Esophagus muscularis mucosa (tissue), 4 donors: Measurements from ENCODE around the gene NR2F1-AS1. TPM values are rescaled to one million over a fixed set of nuclear protein-coding genes. Genes with fewer than 3 reads are reported as not detected.

Source experiments
- DNase-seq: peaks from one replicate; pipeline ENCODE4 v3.0.0-alpha.2; 2017; ENCODE audit errors: extremely low spot score
- H3K27ac ChIP-seq, 4 donors: fragments of 200-600 bp; sonication (generic); replicated peaks in 1 of 4; 1 replicate in 3 of 4; 2 replicates in 1 of 4; pipeline ENCODE4 v1.5.1; 2016 to 2019; ENCODE audit warnings: mild to moderate bottlenecking in 1 of 4
- H3K27me3 ChIP-seq, 4 donors: fragments of 200-600 bp; sonication (generic); one replicate each; pipeline versions ENCODE4 v1.5.1 to v1.6.0; 2016 to 2019
- H3K36me3 ChIP-seq, 4 donors: fragments of 200-600 bp; sonication (generic); one replicate each; pipeline ENCODE4 v1.5.1; 2016 to 2019
- H3K4me1 ChIP-seq, 4 donors: fragments of 200-600 bp; sonication (generic); one replicate each; pipeline ENCODE4 v1.5.1; 2016 to 2019
- H3K4me3 ChIP-seq, 4 donors: fragments of 200-600 bp; sonication (generic); 1 replicate in 2 of 4; 2 replicates in 2 of 4; pipeline ENCODE4 v1.5.1; 2016 to 2019; ENCODE audit warnings: mild to moderate bottlenecking in 4 of 4, moderate library complexity in 1 of 4
- H3K9me3 ChIP-seq, 4 donors: fragments of 200-600 bp; sonication (generic); 1 replicate in 3 of 4; 2 replicates in 1 of 4; pipeline ENCODE4 v1.5.1; 2016 to 2019
- EP300 ChIP-seq: sonication (generic); formaldehyde crosslinking; IDR thresholded peaks from one replicate; pipeline ENCODE4 v1.6.1; 2017; ENCODE audit warnings: antibody characterized with exemption
- POLR2A ChIP-seq: fragments of 450-650 bp; IDR thresholded peaks from one replicate; pipeline ENCODE4 v1.6.1; 2017; ENCODE audit warnings: antibody characterized with exemption, moderate library complexity, mild to moderate bottlenecking, low read depth
- POLR2AphosphoS5 ChIP-seq, 2 donors: sonication (generic); formaldehyde crosslinking; IDR thresholded peaks; one replicate each; pipeline ENCODE4 v1.6.1; 2017; ENCODE audit warnings: antibody characterized with exemption in 2 of 2
- WGBS: methylation state at CpG from one replicate; pipeline ENCODE4 v1.1.5; 2018; 5-methylcytosine and 5-hydroxymethylcytosine counted together
- intact Hi-C: fragments of 100-400 bp; cut with DNase I; formaldehyde crosslinking; loops from one replicate; pipeline ENCODE4 v1.15.1; 2023
- total RNA-seq, 4 donors: library from RNA; depleted of rRNA; stranded (reverse); fragments of >200 nt; gene quantifications; one replicate each; pipeline versions ENCODE4 v1.1.0 to v1.2.1, GENCODE V29; 2016
- TF ChIP-seq, protein P1 (sequence below), 3 experiments: fragments of 200-600 bp in 2 of 3; fragments of 450-650 bp in 1 of 3; sonication (generic) in 2 of 3; IDR thresholded peaks; one replicate each; pipeline ENCODE4 v1.5.1; 2017 to 2019; ENCODE audit warnings: antibody characterized with exemption in 3 of 3, mild to moderate bottlenecking in 2 of 3, moderate library complexity in 1 of 3

Gene NR2F1-AS1
- total RNA-seq, 4 donors from 2014 or later: 8.6 to 22.8 (median 9.5) TPM

DNA sequence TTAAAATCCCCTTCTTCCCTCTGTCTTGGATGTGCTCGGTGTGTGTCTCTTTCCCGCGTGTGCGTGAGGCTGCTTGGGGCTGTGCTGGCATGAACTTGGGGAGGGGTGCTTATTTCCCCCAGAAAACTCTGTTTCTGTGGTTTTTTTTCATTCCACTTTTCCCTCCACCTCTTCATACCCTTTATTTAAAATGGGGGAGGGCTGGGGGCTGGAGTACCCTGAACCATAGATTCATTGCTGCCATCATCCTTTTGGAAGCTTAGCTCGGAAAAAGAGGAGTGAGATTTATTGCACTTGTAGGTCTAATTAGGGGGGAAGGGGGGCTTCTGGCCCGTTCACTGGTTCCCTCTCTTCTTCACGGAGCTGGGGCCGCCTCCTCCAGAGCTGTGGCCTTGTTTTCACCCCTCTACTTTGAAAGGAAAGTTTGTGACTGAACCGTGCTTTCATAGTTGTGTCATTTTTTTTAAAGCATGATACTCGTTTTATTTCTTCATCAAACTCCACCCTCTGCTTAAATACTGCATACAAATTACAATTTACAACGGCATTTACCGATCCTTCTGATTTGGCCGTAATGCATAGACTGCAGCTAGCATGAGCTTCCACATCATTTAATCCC is 4.9 kb upstream of the NR2F1-AS1 start:
- intact Hi-C loops: loop anchor here (10.0 kb wide), 1 partner anchor 329 kb away; no protein-coding TSS in a partner anchor
- peaks cover 0 to 26% (median 7%) of the 10 kb centered on the region in 4 donors for H3K27me3 ChIP-seq
- WGBS: 10% methylated on average over 13 of the region's 13 CpGs
- peak overlapping the region; percentile 71 to 87 (median 76) for H3K4me3 ChIP-seq
- H3K9me3 ChIP-seq: no peaks in the 10 kb centered on the region
- H3K27ac ChIP-seq: peak overlapping the region; percentile 77 to 95 (median 91)
- peaks cover 25 to 73% (median 62%) of the 10 kb centered on the region in 4 donors for H3K4me1 ChIP-seq
- DNase-seq: peak; percentile 78
- TF ChIP-seq EP300 (no peak), POLR2A (no peak), POLR2AphosphoS5 (IDR thresholded peaks at IDR 0.05) (no peak)
- TF ChIP-seq, protein P1, sequence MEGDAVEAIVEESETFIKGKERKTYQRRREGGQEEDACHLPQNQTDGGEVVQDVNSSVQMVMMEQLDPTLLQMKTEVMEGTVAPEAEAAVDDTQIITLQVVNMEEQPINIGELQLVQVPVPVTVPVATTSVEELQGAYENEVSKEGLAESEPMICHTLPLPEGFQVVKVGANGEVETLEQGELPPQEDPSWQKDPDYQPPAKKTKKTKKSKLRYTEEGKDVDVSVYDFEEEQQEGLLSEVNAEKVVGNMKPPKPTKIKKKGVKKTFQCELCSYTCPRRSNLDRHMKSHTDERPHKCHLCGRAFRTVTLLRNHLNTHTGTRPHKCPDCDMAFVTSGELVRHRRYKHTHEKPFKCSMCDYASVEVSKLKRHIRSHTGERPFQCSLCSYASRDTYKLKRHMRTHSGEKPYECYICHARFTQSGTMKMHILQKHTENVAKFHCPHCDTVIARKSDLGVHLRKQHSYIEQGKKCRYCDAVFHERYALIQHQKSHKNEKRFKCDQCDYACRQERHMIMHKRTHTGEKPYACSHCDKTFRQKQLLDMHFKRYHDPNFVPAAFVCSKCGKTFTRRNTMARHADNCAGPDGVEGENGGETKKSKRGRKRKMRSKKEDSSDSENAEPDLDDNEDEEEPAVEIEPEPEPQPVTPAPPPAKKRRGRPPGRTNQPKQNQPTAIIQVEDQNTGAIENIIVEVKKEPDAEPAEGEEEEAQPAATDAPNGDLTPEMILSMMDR (IDR thresholded peaks at IDR 0.05): no peak
- H3K36me3 ChIP-seq: peaks cover 0 to 5% (median 0%) of the 10 kb centered on the region in 4 donors

DNA sequence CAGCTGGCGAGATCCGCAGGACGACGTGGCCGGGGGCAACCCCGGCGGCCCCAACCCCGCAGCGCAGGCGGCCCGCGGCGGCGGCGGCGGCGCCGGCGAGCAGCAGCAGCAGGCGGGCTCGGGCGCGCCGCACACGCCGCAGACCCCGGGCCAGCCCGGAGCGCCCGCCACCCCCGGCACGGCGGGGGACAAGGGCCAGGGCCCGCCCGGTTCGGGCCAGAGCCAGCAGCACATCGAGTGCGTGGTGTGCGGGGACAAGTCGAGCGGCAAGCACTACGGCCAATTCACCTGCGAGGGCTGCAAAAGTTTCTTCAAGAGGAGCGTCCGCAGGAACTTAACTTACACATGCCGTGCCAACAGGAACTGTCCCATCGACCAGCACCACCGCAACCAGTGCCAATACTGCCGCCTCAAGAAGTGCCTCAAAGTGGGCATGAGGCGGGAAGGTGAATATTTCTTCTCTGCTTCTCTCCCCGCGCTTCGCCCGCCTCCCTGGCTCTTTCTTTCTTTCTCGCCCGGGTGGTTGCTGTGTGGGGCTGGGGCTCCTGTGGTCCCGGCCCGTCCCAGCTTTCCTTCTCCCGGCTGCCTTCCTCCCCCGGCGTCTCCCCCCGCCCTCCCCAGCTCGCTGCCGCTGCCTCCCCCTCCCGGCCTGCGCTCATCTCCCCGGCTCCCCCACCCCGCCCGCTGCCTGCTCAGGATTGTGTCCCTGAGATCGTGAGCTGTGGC is 4.2 kb upstream of the NR2F1-AS1 start:
- Histone ChIP-seq H3K36me3 (peaks cover 0 to 5% (median 0%) of the 10 kb centered on the region in 4 donors), H3K4me3 (peak overlapping the region; percentile 71 to 87 (median 76)), H3K9me3 (no peaks in the 10 kb centered on the region), H3K27me3 (peaks cover 0 to 26% (median 7%) of the 10 kb centered on the region in 4 donors), H3K4me1 (peaks cover 32 to 73% (median 55%) of the 10 kb centered on the region in 4 donors), H3K27ac (peak overlapping the region; percentile 77 to 95 (median 91))
- intact Hi-C loops: loop anchor here (10.0 kb wide), 1 partner anchor 330 kb away; no protein-coding TSS in a partner anchor
- WGBS: under 1% methylated on average over 54 of the region's 70 CpGs
- peak; percentile 89 for DNase-seq
- no peak for TF ChIP-seq POLR2AphosphoS5 (IDR thresholded peaks at IDR 0.05)
- TF ChIP-seq, protein P1 (IDR thresholded peaks at IDR 0.05): no peak
- no peak for TF ChIP-seq POLR2A
- no peak for TF ChIP-seq EP300

GRCh38 chr5:93584596-93585040 is 3.6 kb upstream of the NR2F1-AS1 start:
- TF ChIP-seq EP300: no peak
- TF ChIP-seq, protein P1 (IDR thresholded peaks at IDR 0.05): no peak
- no peak for TF ChIP-seq POLR2A
- no peak for TF ChIP-seq POLR2AphosphoS5 (IDR thresholded peaks at IDR 0.05)
- Histone ChIP-seq H3K4me1 (peaks cover 38 to 73% (median 53%) of the 10 kb centered on the region in 4 donors), H3K9me3 (no peaks in the 10 kb centered on the region), H3K27ac (peak overlapping the region; percentile 77 to 95 (median 91)), H3K4me3 (peak overlapping the region; percentile 71 to 87 (median 76)), H3K36me3 (peaks cover 0 to 5% (median 0%) of the 10 kb centered on the region in 4 donors), H3K27me3 (peaks cover 0 to 31% (median 7%) of the 10 kb centered on the region in 4 donors)
- 2% methylated on average over 22 of the region's 48 CpGs for WGBS
- peak; percentile 87 for DNase-seq
- intact Hi-C loops: loop anchor here (5.0 to 10.0 kb wide), 2 partner anchors 213 to 330 kb away; no protein-coding TSS in a partner anchor

DNA sequence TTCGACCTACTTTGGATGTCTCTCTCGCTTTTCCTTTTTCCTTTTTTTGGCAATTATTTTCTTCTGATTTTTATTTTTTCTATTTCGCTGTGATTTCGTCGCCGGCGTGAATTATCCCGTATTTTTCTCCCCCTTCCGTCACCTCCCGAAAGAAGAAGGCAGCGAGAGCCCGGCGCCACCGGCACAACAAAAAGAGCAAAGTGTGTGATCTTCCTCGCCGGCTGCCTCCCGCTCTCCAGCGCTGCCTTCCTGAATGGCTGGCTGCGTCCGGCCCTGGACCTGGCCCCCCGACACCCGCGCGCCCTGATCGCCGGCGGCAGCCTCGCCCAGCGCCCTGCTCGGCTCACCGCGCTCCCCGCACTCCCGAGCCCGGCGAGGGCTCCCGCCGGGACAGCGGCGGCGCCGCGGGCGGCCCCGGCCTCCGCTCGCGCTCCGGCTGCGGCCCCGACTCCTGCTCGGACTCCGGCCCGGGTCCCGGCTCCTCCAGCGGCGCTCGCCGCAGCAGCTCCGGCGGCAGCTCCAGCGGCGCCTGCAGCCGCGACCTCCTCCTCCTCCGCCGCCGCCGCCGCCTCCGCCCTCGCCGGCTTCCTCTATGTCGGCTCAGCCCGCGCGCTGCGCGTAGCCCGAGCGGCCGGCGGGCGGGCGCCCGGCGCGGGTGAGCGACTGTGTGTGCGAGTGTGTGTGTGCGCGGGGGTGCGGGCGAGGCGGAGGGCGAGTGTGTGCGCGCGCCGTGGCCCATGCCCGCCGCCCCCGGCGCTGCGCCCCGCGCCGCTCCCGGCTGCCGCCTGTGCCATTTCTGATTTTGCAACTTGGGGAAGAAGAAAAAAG is 3.0 kb upstream of the NR2F1-AS1 start:
- peak; percentile 90 for DNase-seq
- under 1% methylated on average over 24 of the region's 110 CpGs for WGBS
- no peak for TF ChIP-seq POLR2AphosphoS5 (IDR thresholded peaks at IDR 0.05)
- TF ChIP-seq, protein P1 (IDR thresholded peaks at IDR 0.05): no peak
- TF ChIP-seq POLR2A: no peak
- TF ChIP-seq EP300: no peak
- peak overlapping the region; percentile 71 to 87 (median 76) for H3K4me3 ChIP-seq
- intact Hi-C loops: loop anchor here (2.0 to 10.0 kb wide), 3 partner anchors 37 to 331 kb away; no protein-coding TSS in a partner anchor
- H3K4me1 ChIP-seq: peaks cover 44 to 74% (median 53%) of the 10 kb centered on the region in 4 donors
- H3K9me3 ChIP-seq: no peaks in the 10 kb centered on the region
- H3K27ac ChIP-seq: peak overlapping the region; percentile 77 to 95 (median 91)
- peaks cover 0 to 5% (median 0%) of the 10 kb centered on the region in 4 donors for H3K36me3 ChIP-seq
- H3K27me3 ChIP-seq: peaks cover 0 to 37% (median 7%) of the 10 kb centered on the region in 4 donors
